ENCODE results near the gene NUB1. TPM values are rescaled to one million over a fixed set of nuclear protein-coding genes. Genes with fewer than 3 reads are reported as not detected.

Gene NUB1
- total RNA-seq, 4 donors from 2014 or later, result 16.8 to 46.7 (median 26.1) TPM

DNA sequence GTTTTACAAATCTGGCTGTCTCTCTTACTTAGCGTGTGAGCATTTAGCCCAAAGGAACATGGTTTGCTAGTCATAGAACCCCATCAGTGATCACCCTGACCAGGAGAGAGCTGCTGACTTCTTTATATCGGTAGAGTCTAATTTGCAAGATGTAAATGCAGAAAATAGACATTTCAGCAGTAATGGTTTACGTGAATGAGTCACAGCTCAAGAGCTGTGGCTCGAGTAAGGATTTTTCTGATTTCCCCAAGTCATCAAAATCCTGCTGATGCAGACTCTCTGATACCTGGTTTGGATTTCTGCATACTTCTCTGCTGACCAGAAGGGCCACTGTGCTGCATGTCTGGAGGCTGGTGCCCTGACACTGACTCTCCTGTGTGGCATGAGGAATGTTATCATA, 25.7 kb downstream of the NUB1 start:
- H3K4me1 ChIP-seq, result peaks cover 0 to 21% (median 3%) of the 10 kb centered on the region in 3 donors
- WGBS, 2 donors, result 62 to 69% methylated on average over 4 of the region's 4 CpGs
- no peak overlapping the region for H3K4me3 ChIP-seq
- H3K27ac ChIP-seq, result peak overlapping the region in 3 of 4 donors; percentile 35 to 60 (median 36)
- no peaks in the 10 kb centered on the region for H3K9me3 ChIP-seq
- DNase-seq, result no peak
- no peak for TF ChIP-seq POLR2A (IDR thresholded peaks at IDR 0.05)
- TF ChIP-seq, protein P1, sequence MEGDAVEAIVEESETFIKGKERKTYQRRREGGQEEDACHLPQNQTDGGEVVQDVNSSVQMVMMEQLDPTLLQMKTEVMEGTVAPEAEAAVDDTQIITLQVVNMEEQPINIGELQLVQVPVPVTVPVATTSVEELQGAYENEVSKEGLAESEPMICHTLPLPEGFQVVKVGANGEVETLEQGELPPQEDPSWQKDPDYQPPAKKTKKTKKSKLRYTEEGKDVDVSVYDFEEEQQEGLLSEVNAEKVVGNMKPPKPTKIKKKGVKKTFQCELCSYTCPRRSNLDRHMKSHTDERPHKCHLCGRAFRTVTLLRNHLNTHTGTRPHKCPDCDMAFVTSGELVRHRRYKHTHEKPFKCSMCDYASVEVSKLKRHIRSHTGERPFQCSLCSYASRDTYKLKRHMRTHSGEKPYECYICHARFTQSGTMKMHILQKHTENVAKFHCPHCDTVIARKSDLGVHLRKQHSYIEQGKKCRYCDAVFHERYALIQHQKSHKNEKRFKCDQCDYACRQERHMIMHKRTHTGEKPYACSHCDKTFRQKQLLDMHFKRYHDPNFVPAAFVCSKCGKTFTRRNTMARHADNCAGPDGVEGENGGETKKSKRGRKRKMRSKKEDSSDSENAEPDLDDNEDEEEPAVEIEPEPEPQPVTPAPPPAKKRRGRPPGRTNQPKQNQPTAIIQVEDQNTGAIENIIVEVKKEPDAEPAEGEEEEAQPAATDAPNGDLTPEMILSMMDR (IDR thresholded peaks at IDR 0.05), result no peak
- peaks cover 0 to 63% (median 10%) of the 10 kb centered on the region in 3 donors for H3K36me3 ChIP-seq
- intact Hi-C loops (cut with DNase I), result loop anchor here (10.0 kb wide), 1 partner anchor 388 kb away; no protein-coding TSS in a partner anchor
- H3K27me3 ChIP-seq, result no peaks in the 10 kb centered on the region

DNA sequence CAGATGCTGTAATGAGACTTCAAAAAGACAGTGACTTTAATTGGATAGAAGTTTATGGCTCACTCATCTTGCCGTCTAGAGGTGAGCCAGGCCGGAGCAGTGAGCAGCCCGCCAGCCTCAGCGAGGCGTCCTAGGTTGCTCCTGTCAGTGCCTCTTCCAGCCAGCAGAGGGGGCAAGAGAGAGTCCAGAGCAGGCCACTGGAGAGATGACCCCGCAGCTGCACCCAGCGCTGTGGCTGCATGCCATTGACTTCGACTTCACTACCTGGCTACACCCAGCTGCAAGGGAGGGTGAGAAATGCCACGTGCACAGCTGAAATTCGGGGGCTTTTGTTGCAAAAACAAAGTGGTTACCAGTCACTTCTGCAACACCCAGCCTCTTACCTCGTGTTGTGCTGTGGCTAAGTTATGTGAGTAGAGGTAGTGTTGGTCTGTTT, 26.5 kb downstream of the NUB1 start:
- 8 to 10% methylated on average over 11 of the region's 11 CpGs for WGBS, 2 donors
- H3K27ac ChIP-seq, result peak overlapping the region in 1 of 4 donors; percentile 60

DNA sequence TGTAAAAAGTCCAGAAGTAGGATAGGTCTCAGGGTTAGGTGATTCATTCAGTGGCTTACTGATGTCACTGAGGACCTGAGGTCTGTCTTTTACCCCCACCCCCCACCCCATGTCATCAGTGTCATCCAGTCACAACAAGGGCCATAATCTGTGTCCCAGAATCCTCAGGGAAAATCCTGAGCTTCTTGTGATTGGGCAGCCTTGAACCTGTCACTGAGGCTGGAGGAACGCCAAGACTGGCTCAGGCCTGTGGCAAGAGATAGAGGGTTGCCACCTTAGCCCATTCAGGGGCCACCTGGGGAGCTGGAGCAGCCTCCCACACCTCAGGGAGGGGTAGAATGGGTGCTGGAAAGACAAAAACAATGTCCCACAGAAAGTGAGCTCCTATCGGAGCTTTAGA, 29.7 kb downstream of the NUB1 start:
- DNase-seq, result no peak

More for the DNA sequence above, 26.5 kb downstream of the NUB1 start:
- DNase-seq, result no peak
- TF ChIP-seq, protein P1 (IDR thresholded peaks at IDR 0.05), result peak; percentile 87 to 95 (median 92)
- no peak for TF ChIP-seq POLR2A (IDR thresholded peaks at IDR 0.05)
- peaks cover 0 to 21% (median 3%) of the 10 kb centered on the region in 3 donors for H3K4me1 ChIP-seq
- peaks cover 0 to 63% (median 10%) of the 10 kb centered on the region in 3 donors for H3K36me3 ChIP-seq
- H3K4me3 ChIP-seq, result no peak overlapping the region
- intact Hi-C loops (cut with DNase I), result loop anchor here (2.0 to 10.0 kb wide), 2 partner anchors 81 to 387 kb away; no protein-coding TSS in a partner anchor
- H3K9me3 ChIP-seq, result no peaks in the 10 kb centered on the region
- H3K27me3 ChIP-seq, result no peaks in the 10 kb centered on the region

DNA sequence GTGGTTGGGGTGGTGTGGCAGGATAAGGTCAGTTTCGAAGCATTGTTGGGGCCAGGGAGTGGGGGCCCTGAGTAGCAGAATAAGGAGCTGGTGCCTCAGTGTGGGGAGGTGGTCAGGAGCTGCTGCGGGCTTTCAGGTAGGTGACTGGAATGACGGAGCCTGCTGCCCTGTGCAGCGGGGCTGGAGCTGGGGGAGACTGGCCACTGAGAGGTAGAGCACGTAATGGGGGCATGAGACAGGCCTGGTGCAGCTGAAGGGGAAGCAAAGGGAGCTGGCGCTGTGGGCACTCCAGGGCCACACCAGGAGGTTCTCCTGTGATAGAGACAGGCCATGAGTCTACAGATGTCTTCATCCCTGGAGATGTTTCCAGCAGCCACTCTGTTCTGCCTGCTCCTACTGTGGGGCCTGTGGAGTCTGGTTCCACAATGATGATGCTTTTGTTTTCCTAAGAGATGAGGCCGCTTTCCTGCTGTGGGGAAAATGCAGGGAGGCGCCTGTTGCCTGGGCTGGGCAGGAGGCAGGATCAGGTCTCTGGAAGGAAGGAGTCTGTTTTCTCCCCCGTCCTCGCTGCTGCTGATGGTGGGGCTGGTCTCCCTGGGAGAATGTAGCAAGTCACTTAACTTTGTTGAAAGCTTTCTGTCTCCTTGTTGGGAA, 31.1 kb downstream of the NUB1 start:
- WGBS, 2 donors, result 95% methylated on average over 7 to 10 of the region's 10 CpGs
- peaks cover 12 to 92% (median 27%) of the 10 kb centered on the region in 3 donors for H3K36me3 ChIP-seq
- peaks cover 0 to 8% (median 3%) of the 10 kb centered on the region in 3 donors for H3K4me1 ChIP-seq
- H3K9me3 ChIP-seq, result no peaks in the 10 kb centered on the region
- H3K27ac ChIP-seq, result no peak overlapping the region
- DNase-seq, result no peak
- TF ChIP-seq POLR2A (IDR thresholded peaks at IDR 0.05), result no peak
- TF ChIP-seq, protein P1 (IDR thresholded peaks at IDR 0.05), result no peak
- H3K4me3 ChIP-seq, result no peak overlapping the region
- no peaks in the 10 kb centered on the region for H3K27me3 ChIP-seq
- intact Hi-C loops (cut with DNase I), result no loop called here

More for the DNA sequence above, 29.7 kb downstream of the NUB1 start:
- Histone ChIP-seq H3K4me3 (no peak overlapping the region), H3K9me3 (no peaks in the 10 kb centered on the region), H3K27ac (no peak overlapping the region), H3K27me3 (no peaks in the 10 kb centered on the region), H3K4me1 (peaks cover 0 to 18% (median 3%) of the 10 kb centered on the region in 3 donors), H3K36me3 (peaks cover 6 to 77% (median 21%) of the 10 kb centered on the region in 3 donors)
- intact Hi-C loops (cut with DNase I), result no loop called here
- 100% methylated on average over 1 to 2 of the region's 2 CpGs for WGBS, 2 donors
- TF ChIP-seq, protein P1 (IDR thresholded peaks at IDR 0.05), result no peak
- TF ChIP-seq POLR2A (IDR thresholded peaks at IDR 0.05), result no peak

DNA sequence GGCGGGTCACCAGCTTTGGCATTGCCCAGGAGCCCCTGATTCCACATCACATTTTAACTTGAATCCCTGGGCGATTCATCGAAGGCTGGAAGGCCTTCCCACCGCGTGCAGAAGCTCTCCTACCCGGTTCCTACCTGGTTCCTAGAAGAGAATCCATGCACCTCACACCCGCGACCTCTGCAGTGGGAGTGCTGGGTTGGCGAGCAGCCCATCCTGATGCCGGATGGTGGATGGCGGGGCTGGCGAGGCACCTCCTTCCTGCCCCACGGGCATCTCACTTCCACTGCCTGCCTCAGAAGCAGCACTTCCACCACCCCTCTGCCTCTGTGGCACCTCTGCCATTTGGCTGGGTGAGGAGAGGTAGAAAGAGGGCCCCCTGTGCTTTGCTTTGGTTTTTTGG, 32.0 kb downstream of the NUB1 start:
- intact Hi-C loops (cut with DNase I), result no loop called here

More for the DNA sequence above, 32.0 kb downstream of the NUB1 start:
- no peak for DNase-seq
- Histone ChIP-seq H3K4me3 (no peak overlapping the region), H3K27ac (no peak overlapping the region), H3K27me3 (no peaks in the 10 kb centered on the region), H3K4me1 (no peaks in the 10 kb centered on the region), H3K36me3 (peaks cover 12 to 97% (median 27%) of the 10 kb centered on the region in 3 donors), H3K9me3 (no peaks in the 10 kb centered on the region)
- 72 to 87% methylated on average over 6 to 12 of the region's 13 CpGs for WGBS, 2 donors
- no peak for TF ChIP-seq POLR2A (IDR thresholded peaks at IDR 0.05)
- TF ChIP-seq, protein P1 (IDR thresholded peaks at IDR 0.05), result no peak
